GM12874 (cell line): Measurements from ENCODE around the gene ITM2C.

ENCODE experiments used
- CTCF ChIP-seq: IDR thresholded peaks from 2 replicates; pipeline ENCODE4 v1.5.1; 2011; ENCODE audit warnings: low read depth, mild to moderate bottlenecking, control low read depth, low read length, moderate library complexity; ENCODE audit not compliant: insufficient read depth

Gene ITM2C

GRCh38 chr2:230890646-230891045, 25.9 kb downstream of the ITM2C start:
- TF ChIP-seq CTCF: no peak

- no peak for TF ChIP-seq CTCF
These were observed 26.3 kb downstream of the ITM2C start for GRCh38 chr2:230891064-230891463.

GRCh38 chr2:230891509-230891908, 26.8 kb downstream of the ITM2C start:
- TF ChIP-seq CTCF: no peak

GRCh38 chr2:230893338-230893737, 28.6 kb downstream of the ITM2C start:
- no peak for TF ChIP-seq CTCF

- no peak for TF ChIP-seq CTCF
These were observed 29.4 kb downstream of the ITM2C start for GRCh38 chr2:230893841-230894781.

- TF ChIP-seq CTCF: no peak
These were observed 31.0 kb downstream of the ITM2C start for GRCh38 chr2:230895536-230896345.

GRCh38 chr2:230896346-230897115, 31.8 kb downstream of the ITM2C start:
- no peak for TF ChIP-seq CTCF
